NCI-H345 treated with DMSO at 0.1 percent for 48 hours (cell line): Measurements from ENCODE around the gene AFG1L.

Source experiments
- DNase-seq: peaks from one replicate; lab custom pipeline; 2025; ENCODE audit not compliant: unreplicated experiment; lab: John Stamatoyannopoulos, UW

The AFG1L gene

GRCh38 chr6:108568551-108569305, 273.9 kb downstream of the AFG1L start:
- no peak for DNase-seq

DNA sequence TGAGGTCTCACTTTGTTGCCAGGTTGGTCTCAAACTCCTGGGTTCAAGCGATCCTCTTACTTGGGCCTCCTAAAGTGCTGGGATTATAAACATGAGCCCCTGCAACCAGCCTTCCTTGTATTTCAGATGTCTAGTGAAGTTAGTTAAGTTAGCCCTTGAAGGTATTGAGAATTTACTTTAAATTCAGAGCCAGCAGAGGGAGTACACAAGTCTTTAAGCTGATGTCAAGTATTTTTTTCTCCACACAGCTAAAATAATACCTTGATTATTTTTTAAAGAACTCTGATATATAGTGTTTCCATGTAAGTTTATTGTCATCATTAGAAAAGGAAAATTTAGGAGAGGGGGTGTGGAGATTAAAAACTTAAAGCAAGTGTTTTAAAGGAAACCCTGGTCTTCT, 275.7 kb downstream of the AFG1L start:
- DNase-seq: no peak

DNA sequence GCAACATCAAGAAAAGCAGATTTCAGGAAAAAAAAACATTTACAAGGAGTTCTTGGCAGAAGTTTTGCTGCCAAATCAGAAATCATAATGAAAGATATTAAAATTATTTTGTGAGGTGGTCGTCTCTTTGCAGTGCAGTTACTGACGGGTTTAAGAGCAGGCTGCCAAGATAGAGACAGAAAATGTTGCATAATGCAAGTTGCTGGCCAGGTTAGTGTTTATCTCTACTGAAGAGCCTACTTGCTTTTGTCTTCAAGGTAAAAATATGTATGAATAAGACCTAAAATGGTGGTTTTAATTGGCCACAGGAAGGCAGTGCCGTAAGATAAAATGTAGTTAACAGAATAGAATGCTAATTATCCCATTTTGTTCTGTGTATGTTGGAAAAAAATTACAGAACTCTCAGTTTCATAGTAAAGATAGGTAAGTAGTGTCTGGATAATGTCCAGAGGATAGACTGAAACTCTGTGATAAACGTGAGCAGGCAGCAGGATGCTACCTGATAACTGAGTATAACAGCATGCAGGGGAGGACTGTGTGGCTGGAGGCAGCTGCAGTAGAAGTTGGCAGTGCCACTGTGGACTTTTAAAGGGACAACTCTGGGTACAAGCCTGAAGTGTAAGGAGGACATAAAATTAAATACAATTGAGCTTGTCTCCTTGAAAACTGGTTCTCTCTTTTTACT, 279.7 kb downstream of the AFG1L start:
- DNase-seq: no peak
